Fibroblast of peridontal ligament (primary cell): ENCODE measurements around the gene EIF3J.

Experiments used
- DNase-seq: peaks from one replicate; pipeline ENCODE4 v3.0.0-alpha.2; 2010; ENCODE audit errors: extremely low read depth

EIF3J gene

DNA sequence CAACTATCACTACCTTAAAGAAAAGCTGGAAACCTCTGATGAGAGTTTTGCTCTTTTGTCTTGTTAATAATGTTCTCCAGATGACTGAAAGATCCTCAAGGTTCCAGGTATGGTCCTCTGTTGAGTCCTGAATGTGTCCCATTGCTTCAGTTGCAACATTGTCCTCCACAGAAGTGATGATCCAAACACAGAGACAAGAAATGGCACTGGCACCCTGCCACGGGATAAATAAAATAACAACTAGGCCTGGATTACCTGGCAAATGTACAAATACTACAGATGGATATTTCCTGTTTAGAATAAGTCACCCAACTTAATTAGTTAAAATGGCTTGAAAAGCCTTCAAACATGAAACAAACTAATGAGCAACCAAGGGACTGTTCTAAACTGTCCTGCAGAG is 58.3 kb downstream of the EIF3J start:
- DNase-seq, result no peak

DNA sequence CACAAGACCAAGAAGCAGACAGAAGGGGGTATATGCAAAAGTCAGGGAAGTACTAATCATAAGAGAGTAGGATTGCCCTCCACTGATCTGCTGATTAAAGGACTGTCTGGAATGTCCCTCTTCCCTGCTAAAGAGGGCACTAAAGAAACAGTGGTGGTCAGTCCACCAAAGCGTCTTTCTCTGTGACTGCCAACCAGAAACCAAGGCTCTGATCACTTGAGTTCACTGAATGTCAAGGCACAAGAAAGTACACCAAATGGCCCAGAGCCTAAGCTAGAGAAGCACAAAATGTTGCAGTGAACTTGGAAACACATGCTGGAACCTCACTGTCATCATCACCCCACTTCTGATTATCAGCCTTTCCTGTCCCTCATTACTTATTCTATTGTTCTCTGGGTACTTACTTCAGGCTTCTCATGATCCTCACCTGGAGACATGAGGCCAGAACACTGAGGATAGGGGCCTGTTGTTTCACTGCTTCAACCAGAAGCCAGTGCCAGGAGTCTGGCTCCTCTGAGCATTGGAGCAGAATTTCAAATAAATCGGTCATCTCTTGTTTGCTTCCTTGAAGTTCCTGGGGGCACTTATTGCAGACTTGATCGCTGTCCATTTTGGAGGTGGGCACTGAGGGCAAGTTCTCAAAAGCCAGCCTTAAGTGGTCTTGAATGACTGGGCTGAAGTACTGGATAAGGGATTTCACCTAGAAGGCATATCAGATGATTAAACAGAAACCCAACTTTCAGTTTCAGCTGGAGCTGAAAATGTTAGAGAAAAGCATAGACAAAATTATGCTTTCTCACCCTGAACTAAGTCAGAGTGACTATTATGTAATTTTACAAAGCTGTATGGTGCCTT is 58.9 kb downstream of the EIF3J start:
- DNase-seq, result no peak

DNA sequence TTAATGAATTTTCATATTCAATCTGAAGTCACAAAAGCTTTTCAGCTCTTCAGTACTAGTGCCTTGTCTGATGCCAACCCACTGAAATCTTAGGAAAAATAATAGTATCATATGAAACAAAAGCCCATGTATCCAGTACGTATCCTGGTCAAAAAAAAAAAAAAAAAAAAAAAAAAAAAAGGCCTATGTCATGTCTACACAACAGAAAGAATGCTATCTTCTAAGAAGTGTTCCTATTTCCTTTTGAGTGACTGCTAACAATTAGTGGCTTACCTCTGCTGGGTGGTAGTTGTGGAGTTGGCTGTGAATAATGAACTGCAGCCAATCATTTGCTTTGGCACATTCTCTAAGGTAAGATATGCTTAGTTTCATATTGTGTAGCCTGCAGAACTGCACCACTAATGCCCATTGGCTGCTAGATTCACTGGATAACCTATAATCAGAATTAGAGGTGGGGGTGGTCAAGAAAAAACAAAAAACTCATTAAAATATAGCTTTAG is 59.6 kb downstream of the EIF3J start:
- DNase-seq, result no peak

DNA sequence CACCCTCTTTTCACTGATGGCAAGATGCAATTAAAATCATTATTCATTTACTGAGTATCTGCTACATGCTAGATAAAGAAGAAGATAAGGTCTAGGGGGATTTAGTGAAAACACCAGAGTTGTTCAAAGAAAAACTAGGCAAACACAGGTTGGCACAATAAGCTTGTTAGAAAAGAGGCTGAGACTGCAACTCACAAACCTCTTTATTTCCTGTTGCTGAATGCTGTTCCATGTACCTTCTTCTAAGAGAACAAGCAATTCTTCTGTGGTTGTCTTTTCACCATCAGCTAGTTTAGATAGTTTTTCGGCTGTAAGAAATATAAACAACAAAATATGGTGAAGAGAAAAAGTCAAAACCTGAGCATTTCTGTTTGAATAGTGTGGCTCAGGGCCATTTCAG is 61.1 kb downstream of the EIF3J start:
- no peak for DNase-seq

DNA sequence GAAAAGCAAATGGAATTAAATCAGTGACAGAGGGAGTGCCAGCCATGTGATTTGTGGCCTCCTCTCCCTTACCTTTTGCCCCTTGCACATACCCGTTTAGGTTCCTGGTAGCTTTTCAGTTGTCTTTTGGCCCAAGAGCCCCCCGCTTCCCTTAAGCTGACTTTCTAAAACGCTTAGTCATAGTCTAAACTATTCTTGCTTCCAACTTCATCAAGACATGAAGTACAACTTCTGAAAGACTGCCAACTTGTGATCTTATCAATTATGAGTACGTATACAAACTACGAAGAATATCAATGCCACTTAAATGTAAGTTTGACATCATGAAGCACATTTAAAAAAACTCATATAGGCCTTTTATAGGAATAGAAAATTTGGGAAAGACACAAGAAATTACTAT is 61.9 kb downstream of the EIF3J start:
- peak; percentile 10 for DNase-seq

DNA sequence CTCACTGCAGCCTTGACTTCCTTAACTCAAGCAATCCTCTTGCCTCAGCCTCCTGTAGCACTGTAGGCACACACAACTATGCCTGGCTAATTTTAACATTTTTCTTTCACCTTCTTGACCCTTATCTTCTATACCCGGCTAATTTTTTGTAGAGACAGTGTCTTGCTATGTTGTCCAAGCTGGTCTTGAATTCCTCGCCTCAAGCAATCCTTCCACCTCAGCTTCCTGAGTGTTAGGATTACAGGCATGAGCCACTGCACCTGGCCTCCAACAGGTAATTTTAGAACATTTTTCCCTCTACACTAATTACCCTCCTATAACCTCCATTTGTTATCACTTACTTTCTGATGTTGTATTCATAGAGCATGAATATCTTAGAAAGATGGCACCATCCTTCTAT is 66.2 kb downstream of the EIF3J start:
- no peak for DNase-seq

DNA sequence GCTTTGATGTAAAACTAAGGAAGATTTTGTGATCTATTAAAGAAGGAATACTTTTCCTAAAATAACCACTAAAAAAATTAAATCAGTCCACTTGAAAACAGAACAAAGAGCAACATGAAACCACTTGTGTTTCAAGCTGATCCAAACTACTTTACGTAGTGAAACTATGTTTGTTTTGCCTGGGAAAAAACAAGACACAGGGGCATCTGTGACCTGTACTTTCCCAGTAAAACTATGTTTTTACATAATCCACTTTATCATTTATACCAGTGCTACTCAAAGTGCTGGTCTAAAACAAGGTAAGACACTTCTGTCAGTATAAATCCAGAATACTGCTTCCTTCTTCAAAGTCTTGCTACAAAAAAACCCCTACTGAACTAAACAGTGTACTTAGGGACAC is 69.8 kb downstream of the EIF3J start:
- no peak for DNase-seq
